Uterus (tissue), 4 donors: Measurements from ENCODE around the gene LRPPRC. TPM values are rescaled to one million over a fixed set of nuclear protein-coding genes. Genes with fewer than 3 reads are reported as not detected.

Experiments
- DNase-seq, 2 donors: peaks; one replicate each; pipeline ENCODE4 v3.0.0-alpha.2; 2019 to 2020
- H3K27ac ChIP-seq, 2 donors: fragments of 200-600 bp; sonication (generic); 1 replicate in 1 of 2; 2 replicates in 1 of 2; pipeline ENCODE4 v1.5.1; 2016 to 2018
- H3K27me3 ChIP-seq, 2 donors: fragments of 200-600 bp; sonication (generic); one replicate each; pipeline ENCODE4 v1.5.1; 2018 to 2019; ENCODE audit warnings: control low read depth in 1 of 2
- H3K36me3 ChIP-seq, 2 donors: fragments of 200-600 bp; sonication (generic); one replicate each; pipeline ENCODE4 v1.5.1; 2019; ENCODE audit warnings: control low read depth in 1 of 2
- H3K4me1 ChIP-seq, 2 donors: fragments of 200-600 bp; sonication (generic); one replicate each; pipeline ENCODE4 v1.5.1; 2018 to 2019; ENCODE audit warnings: control low read depth in 1 of 2
- H3K4me3 ChIP-seq, 2 donors: fragments of 200-600 bp; sonication (generic); 1 replicate in 1 of 2; 2 replicates in 1 of 2; pipeline ENCODE4 v1.5.1; 2018 to 2019; ENCODE audit warnings: mild to moderate bottlenecking in 1 of 2
- H3K9me3 ChIP-seq, 2 donors: fragments of 200-600 bp; sonication (generic); one replicate each; pipeline ENCODE4 v1.5.1; 2019; ENCODE audit warnings: control low read depth in 1 of 2
- POLR2A ChIP-seq, 2 donors: fragments of 450-650 bp; IDR thresholded peaks; one replicate each; pipeline ENCODE4 v1.6.1; 2016; ENCODE audit warnings: antibody characterized with exemption in 2 of 2, mild to moderate bottlenecking in 1 of 2, moderate library complexity in 1 of 2
- intact Hi-C: fragments of 100-400 bp; cut with DNase I; formaldehyde crosslinking; loops from one replicate; pipeline ENCODE4 v1.15.1; 2023; ENCODE audit warnings: low total_unique reads
- small RNA-seq: library from RNA; depleted of rRNA; stranded (forward); fragments of <200 nt; gene quantifications from one replicate; pipeline ENCODE3, GENCODE V24; 2016
- total RNA-seq, 4 donors: library from RNA; depleted of rRNA in 3 of 4; stranded (reverse); fragments of >200 nt in 3 of 4; gene quantifications; one replicate each; pipeline versions ENCODE4 v1.1.0 to v1.2.4, GENCODE V29; 2014 to 2023
- TF ChIP-seq, protein P1 (sequence below), 4 experiments: fragments of 200-600 bp in 2 of 4; fragments of 450-650 bp in 2 of 4; sonication (generic) in 2 of 4; IDR thresholded peaks; one replicate each; pipeline ENCODE4 v1.5.1; 2016 to 2019; ENCODE audit warnings: antibody characterized with exemption in 4 of 4, mild to moderate bottlenecking in 2 of 4, moderate library complexity in 1 of 4
- donor health status: DM: yes; HTN: yes; CAD: no.

The LRPPRC gene
- total RNA-seq, 4 donors from 2014 or later = 39.7 to 99.1 (median 71.6) TPM

DNA sequence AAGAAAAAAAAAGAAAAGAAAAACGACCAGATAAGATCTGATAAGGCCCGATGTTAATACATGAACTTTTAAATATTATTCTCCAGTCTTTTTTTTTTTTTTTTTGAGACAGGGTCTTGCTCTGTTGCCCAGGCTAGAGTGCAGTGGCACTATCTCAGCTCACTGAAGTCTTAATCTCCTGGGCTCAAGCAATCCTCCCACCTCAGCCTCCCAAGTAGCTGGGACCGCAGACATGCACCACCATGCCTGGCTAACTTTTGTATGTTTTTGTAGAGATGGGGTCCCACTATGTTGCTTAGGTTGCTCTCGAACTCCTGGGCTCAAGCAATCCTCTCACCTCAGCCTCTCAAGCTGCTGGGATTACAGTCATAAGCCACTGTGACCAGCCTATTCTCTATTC, 158.8 kb downstream of the LRPPRC start:
- Histone ChIP-seq H3K9me3 (no peaks in the 10 kb centered on the region), H3K4me3 (no peak overlapping the region), H3K36me3 (no peaks in the 10 kb centered on the region), H3K4me1 (no peaks in the 10 kb centered on the region), H3K27ac (no peak overlapping the region), H3K27me3 (no peaks in the 10 kb centered on the region)
- DNase-seq = no peak
- TF ChIP-seq, protein P1, sequence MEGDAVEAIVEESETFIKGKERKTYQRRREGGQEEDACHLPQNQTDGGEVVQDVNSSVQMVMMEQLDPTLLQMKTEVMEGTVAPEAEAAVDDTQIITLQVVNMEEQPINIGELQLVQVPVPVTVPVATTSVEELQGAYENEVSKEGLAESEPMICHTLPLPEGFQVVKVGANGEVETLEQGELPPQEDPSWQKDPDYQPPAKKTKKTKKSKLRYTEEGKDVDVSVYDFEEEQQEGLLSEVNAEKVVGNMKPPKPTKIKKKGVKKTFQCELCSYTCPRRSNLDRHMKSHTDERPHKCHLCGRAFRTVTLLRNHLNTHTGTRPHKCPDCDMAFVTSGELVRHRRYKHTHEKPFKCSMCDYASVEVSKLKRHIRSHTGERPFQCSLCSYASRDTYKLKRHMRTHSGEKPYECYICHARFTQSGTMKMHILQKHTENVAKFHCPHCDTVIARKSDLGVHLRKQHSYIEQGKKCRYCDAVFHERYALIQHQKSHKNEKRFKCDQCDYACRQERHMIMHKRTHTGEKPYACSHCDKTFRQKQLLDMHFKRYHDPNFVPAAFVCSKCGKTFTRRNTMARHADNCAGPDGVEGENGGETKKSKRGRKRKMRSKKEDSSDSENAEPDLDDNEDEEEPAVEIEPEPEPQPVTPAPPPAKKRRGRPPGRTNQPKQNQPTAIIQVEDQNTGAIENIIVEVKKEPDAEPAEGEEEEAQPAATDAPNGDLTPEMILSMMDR (IDR thresholded peaks at IDR 0.05) = no peak
- no peak for TF ChIP-seq POLR2A (IDR thresholded peaks at IDR 0.05)
- intact Hi-C loops = no loop called here

Small RNAs within 50 kb of the gene (small RNA-seq; reads per million reads assigned to genes)
- gene RN7SL455P (not detected), gene RNU6-1048P (not detected)

Other genes starting within 250 kb of the LRPPRC start
- gene DYNC2LI1, start 221.9 kb downstream of the LRPPRC start, total RNA-seq = 10 to 100 TPM; 27.0 to 83.8 (median 62.4) TPM
- not detected for gene ABCG5, start 157.2 kb downstream of the LRPPRC start, total RNA-seq
- gene ABCG8, start 157.0 kb downstream of the LRPPRC start, total RNA-seq = under 1 TPM in 1 of 4 donors, not detected in 3; 0.09 TPM
- 10 to 100 TPM; 26.6 to 63.3 (median 57.5) TPM for gene PPM1B, start 172.9 kb upstream of the LRPPRC start, total RNA-seq